K562 (cell line): ENCODE measurements around the gene RGR. TPM values are rescaled to one million over a fixed set of nuclear protein-coding genes. Genes with fewer than 3 reads are reported as not detected.

Experiments used
- E2F6 ChIP-seq, 2 experiments: IDR thresholded peaks; 2 replicates each; pipeline ENCODE4 v1.6.1; 2011; ENCODE audit warnings: borderline replicate concordance in 1 of 2, control low read depth in 1 of 2, low read depth in 1 of 2, low read length in 1 of 2, mild to moderate bottlenecking in 1 of 2, mixed read lengths in 1 of 2, moderate library complexity in 1 of 2; ENCODE audit not compliant: insufficient read depth in 1 of 2, insufficient read length in 1 of 2, poor library complexity in 1 of 2, severe bottlenecking in 1 of 2; ENCODE audit errors: extremely low read depth in 1 of 2
- FOXP1 ChIP-seq: sonication (generic); formaldehyde crosslinking; IDR thresholded peaks from 2 replicates; pipeline ENCODE4 v1.8.0; 2022; ENCODE audit warnings: mild to moderate bottlenecking, missing genetic modification reagents
- GTF3C2 ChIP-seq: IDR thresholded peaks from 3 replicates; pipeline ENCODE4 v1.6.1; 2011; ENCODE audit warnings: borderline replicate concordance, mild to moderate bottlenecking, moderate library complexity; ENCODE audit not compliant: insufficient read length; ENCODE audit errors: extremely low read depth
- HCFC1 ChIP-seq: IDR thresholded peaks from 2 replicates; pipeline ENCODE4 v1.6.1; 2012; ENCODE audit warnings: low read depth, low read length, improper control_type of control experiment
- HINFP ChIP-seq: fragments of 450-650 bp; conservative IDR thresholded peaks from 2 replicates; pipeline ENCODE4 v1.6.1; 2016; ENCODE audit warnings: missing genetic modification characterization, low read depth, mild to moderate bottlenecking, control low read depth, missing compliant biosample characterization
- JUN ChIP-seq, 2 experiments: sonication (generic) in 1 of 2; formaldehyde crosslinking in 1 of 2; IDR thresholded peaks; 2 replicates each; pipeline versions ENCODE4 v1.6.1 to v1.8.0; 2012 to 2022; ENCODE audit warnings: borderline replicate concordance in 2 of 2, mild to moderate bottlenecking in 2 of 2, improper control_type of control experiment in 1 of 2, low read depth in 1 of 2, low read length in 1 of 2, missing genetic modification reagents in 1 of 2
- MAFK ChIP-seq: IDR thresholded peaks from 2 replicates; pipeline ENCODE4 v1.6.1; 2011; ENCODE audit warnings: low read length, improper control_type of control experiment
- NBN ChIP-seq: fragments of 450-650 bp; IDR thresholded peaks from 2 replicates; pipeline ENCODE4 v1.6.1; 2016; ENCODE audit warnings: low read depth, mild to moderate bottlenecking
- RFX1 ChIP-seq: fragments of 450-650 bp; IDR thresholded peaks from 2 replicates; pipeline ENCODE4 v1.6.1; 2016; ENCODE audit warnings: mild to moderate bottlenecking, moderate library complexity
- TEAD1 ChIP-seq, 2 experiments: fragments of 450-650 bp in 1 of 2; sonication (generic) in 1 of 2; formaldehyde crosslinking; IDR thresholded peaks; 2 replicates each; pipeline versions ENCODE4 v1.4.0 to v1.8.0; 2020 to 2022; ENCODE audit warnings: mild to moderate bottlenecking in 2 of 2, missing genetic modification reagents in 1 of 2
- TFAP4 ChIP-seq: sonication (generic); formaldehyde crosslinking; IDR thresholded peaks from 2 replicates; pipeline ENCODE4 v1.8.0; 2022; ENCODE audit warnings: missing genetic modification reagents, mild to moderate bottlenecking, moderate library complexity, borderline replicate concordance
- ZBTB1 ChIP-seq: sonication (generic); formaldehyde crosslinking; IDR thresholded peaks from 2 replicates; pipeline ENCODE4 v1.8.1; 2023; ENCODE audit warnings: missing genetic modification reagents, low read depth, mild to moderate bottlenecking, borderline replicate concordance
- polyA plus RNA-seq, 8 experiments: library from polyadenylated mRNA; depleted of rRNA in 4 of 8; stranded (reverse) in 5 of 8; unstranded in 3 of 8; fragments of >200 nt; fragmentation: Nextera tagmentation in 2 of 8; fragmentation: Illumina TruSeq in 1 of 8; extraction: Ambion mirVana in 2 of 8; extraction: Trizol in 1 of 8; gene quantifications; 2 replicates each; pipeline versions ENCODE4 v1.2.1 to v1.2.3, GENCODE V29; 2011 to 2014; ENCODE audit warnings: inconsistent platforms in 1 of 8, missing spikeins in 1 of 8
- total RNA-seq, 7 experiments: library from RNA; depleted of rRNA in 6 of 7; stranded (reverse); fragments of >200 nt in 6 of 7; fragmentation: Illumina TruSeq in 2 of 7; extraction: Trizol in 2 of 7; gene quantifications; 2 replicates each; pipeline versions ENCODE4 v1.2.1 to v1.2.3, GENCODE V29; 2011 to 2021; ENCODE audit warnings: low replicate concordance in 1 of 7
- TF ChIP-seq, protein P1 (sequence below), 3 experiments: IDR thresholded peaks in 2 of 3; conservative IDR thresholded peaks in 1 of 3; 2 replicates each; pipeline ENCODE4 v1.5.1; 2011 to 2012; ENCODE audit warnings: low read length in 3 of 3, mild to moderate bottlenecking in 3 of 3, control low read depth in 2 of 3, improper control_type of control experiment in 1 of 3, inconsistent platforms in 1 of 3, low read depth in 1 of 3, mixed read lengths in 1 of 3, moderate library complexity in 1 of 3; ENCODE audit not compliant: insufficient read depth in 2 of 3

Gene RGR
- total and polyA plus RNA-seq, 9 of the 15 experiments (the other 6 are each of a cell fraction or from before 2014, with no cell fraction given), result not detected

GRCh38 chr10:84256510-84257342, 11.9 kb downstream of the RGR start (continued):
- TF ChIP-seq HCFC1, result no peak
- peak; percentile 74; the same call in 1 of the 2 replicates for TF ChIP-seq TFAP4 (CRISPR knock-in tag)
- TF ChIP-seq GTF3C2, result no peak
- TF ChIP-seq JUN (IDR thresholded peaks at IDR 0.05; ENCODE audit: borderline replicate concordance, low read depth, low read length), result peak; percentile 58; the same call in 1 of the 2 replicates
- TF ChIP-seq JUN (CRISPR knock-in tag; IDR thresholded peaks at IDR 0.05; ENCODE audit: borderline replicate concordance), result peak; percentile 90; the same call in 1 of the 2 replicates
- no peak; the same call in 1 of the 2 replicates for TF ChIP-seq NBN
- TF ChIP-seq, protein P1, sequence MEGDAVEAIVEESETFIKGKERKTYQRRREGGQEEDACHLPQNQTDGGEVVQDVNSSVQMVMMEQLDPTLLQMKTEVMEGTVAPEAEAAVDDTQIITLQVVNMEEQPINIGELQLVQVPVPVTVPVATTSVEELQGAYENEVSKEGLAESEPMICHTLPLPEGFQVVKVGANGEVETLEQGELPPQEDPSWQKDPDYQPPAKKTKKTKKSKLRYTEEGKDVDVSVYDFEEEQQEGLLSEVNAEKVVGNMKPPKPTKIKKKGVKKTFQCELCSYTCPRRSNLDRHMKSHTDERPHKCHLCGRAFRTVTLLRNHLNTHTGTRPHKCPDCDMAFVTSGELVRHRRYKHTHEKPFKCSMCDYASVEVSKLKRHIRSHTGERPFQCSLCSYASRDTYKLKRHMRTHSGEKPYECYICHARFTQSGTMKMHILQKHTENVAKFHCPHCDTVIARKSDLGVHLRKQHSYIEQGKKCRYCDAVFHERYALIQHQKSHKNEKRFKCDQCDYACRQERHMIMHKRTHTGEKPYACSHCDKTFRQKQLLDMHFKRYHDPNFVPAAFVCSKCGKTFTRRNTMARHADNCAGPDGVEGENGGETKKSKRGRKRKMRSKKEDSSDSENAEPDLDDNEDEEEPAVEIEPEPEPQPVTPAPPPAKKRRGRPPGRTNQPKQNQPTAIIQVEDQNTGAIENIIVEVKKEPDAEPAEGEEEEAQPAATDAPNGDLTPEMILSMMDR (IDR thresholded peaks at IDR 0.05 in 2 of 3, conservative IDR thresholded peaks at IDR 0.05 in 1 of 3; ENCODE audit: insufficient read depth in 2 of 3, low read depth in 1 of 3, low read length in 3 of 3), result peak; percentile 87 to 92 (median 91)
- TF ChIP-seq TEAD1 (CRISPR knock-in tag; IDR thresholded peaks at IDR 0.05), result peak in 1 of 2 experiments; percentile 79; a peak in 1 of 4 replicates
- TF ChIP-seq HINFP (tag), result peak; percentile 77
- TF ChIP-seq RFX1, result no peak
- peak; percentile 99 to 100 for TF ChIP-seq E2F6 (IDR thresholded peaks at IDR 0.05; ENCODE audit: borderline replicate concordance in 1 of 2, extremely low read depth in 1 of 2, insufficient read depth in 1 of 2, insufficient read length in 1 of 2, low read depth in 1 of 2, low read length in 1 of 2, poor library complexity in 1 of 2, severe bottlenecking in 1 of 2)
- peak; percentile 89 for TF ChIP-seq ZBTB1
- TF ChIP-seq FOXP1 (CRISPR knock-in tag), result peak; percentile 93
- TF ChIP-seq MAFK, result no peak
